Left forelimb (tissue), 1 donor: Measurements from ENCODE around the gene CSRP3.
A peak's percentile ranks its signal among the peaks of the same experiment; 100 is the strongest.

ENCODE experiments used
- DNase-seq: peaks from one replicate; pipeline ENCODE4 v3.0.0-alpha.2; 2018; ENCODE audit warnings: low spot score

Gene CSRP3

DNA sequence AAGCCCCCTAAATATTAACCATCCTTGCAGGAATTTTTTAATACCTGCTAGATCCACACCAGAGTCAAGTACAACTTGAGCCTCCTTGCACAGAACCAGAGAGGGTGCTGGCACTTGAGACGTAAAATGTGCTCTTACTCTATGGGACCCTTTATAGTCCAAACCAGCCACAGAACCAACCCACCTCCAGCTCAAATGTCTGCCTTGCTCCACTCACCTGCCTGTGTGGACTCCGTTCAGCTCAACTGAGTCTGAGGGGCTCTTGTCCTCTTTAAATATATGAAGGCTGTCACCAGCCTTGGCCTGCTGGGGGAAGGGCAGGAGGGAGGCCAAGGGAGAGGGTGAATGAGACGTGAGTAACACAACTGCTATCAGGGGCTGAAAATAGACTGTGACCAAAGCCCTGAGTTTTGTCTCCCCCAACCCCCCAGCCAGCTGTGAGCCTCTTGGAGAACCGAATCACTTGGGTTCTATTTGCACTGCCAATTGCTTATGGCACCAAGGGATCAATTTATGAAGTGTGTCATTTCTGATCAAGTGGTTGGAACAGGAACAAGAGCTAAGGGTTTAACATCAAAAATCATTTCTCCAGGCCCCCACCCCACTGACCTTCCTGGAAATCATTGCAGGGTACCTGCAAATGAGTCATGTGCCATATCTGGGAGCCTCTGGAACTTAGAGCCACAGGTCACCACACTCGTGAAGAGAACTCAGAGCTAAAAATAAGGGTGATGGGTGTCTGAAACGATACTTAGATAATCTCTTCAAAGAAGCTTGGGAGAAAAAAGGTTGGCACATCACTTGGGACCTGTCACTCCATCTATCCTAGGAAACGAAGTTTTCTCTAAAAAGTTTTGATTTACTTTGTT is at the start of gene CSRP3:
TSS of gene CSRP3 (minus strand) at position 247 of the 869 bp plus-strand sequence. CDS start 9,535 bp downstream, outside the sequence.
- DNase-seq = no peak

DNA sequence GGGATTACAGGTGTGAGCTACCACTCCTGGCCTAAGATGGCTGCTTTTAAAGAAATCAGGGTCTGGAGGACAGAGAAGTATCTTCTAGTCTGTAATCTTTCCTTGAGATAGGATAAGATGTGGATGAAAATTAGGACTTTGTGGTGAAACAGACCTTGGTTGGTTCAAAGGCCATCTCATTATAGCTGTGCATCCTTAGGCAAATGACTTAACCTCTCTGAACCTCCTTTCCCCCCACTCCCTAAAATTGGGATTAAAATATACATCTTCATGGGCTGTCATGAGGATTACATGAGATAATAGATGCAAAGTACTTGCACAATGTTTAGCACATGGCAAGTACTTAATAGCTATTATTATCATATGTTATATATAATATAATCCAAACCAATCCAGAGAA is 49.8 kb upstream of the CSRP3 start:
- DNase-seq = no peak

DNA sequence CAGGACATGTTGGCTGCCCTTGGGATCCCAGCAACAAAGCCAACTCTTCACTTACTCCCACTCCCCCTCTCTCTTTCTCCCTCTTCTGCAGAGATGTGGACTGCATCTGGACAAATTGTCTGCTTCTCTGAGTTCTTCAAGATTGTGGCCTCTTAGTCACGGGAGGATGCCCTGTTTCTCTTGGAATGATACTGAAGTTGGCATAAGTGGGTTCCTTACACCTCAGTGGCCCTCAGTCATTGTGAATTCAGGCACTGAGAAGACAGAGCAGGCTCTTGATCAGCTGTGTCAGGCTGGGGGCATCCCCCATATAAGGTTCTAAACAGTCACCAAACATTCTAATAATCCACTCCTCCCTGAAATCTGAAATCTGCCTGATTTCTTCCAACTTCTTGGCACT is 45.0 kb upstream of the CSRP3 start:
- DNase-seq = no peak

DNA sequence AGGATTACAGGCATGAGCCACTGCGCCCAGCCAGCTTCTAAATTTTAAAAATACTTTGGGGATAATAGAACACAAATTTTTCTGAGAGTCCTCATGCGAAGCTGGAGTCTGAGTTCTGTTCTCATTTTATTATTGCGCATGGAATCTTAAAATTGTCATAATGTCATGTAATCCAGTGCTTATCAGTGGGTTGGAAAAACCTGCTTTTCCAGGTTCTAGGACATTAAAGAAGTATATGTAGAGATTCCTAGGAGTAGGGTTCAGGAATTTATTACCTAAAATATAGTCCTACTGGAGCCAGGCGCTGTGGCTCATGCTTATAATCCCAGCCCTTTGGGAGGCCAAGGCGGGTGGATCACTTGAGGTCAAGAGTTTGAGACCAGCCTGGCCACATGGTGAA is 43.6 kb upstream of the CSRP3 start:
- no peak for DNase-seq

DNA sequence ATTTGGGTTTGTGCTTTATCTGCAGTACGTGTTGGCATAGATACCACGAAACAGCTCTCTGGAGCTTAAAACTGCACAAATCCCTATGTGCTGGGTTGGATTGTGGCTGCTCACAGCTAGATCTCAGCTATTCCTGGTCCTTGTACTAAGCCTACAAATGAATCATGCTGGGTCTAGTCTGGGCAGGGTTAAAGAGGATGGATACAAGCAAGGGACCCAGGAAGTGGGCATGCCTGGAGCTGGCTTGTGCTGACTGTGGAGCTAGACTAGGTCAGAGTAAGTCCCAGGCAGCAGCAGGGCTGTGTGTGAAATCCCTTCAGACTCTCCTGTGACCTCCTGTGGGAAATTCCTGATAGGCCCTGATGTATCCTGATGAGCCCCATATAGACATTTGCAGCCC is 42.8 kb upstream of the CSRP3 start:
- no peak for DNase-seq

DNA sequence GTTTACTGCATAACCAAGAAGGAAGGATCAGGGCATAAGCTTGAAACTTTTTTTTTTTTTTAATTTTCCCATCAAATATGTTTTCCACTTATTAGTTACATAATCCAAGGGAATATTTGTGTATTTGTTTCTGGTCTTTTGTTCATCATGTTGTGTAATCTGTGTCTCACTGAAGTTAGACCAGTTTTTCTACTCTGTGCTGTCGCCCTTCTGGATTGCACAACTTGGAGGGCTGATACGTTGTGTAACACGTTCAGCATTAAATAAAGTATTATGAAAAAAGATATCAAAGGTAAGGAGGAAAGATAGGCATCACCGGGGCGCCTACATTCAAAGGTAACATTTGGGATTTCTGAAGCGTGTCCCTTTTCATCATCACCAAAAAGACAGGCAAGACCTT is 42.3 kb upstream of the CSRP3 start:
- no peak for DNase-seq

DNA sequence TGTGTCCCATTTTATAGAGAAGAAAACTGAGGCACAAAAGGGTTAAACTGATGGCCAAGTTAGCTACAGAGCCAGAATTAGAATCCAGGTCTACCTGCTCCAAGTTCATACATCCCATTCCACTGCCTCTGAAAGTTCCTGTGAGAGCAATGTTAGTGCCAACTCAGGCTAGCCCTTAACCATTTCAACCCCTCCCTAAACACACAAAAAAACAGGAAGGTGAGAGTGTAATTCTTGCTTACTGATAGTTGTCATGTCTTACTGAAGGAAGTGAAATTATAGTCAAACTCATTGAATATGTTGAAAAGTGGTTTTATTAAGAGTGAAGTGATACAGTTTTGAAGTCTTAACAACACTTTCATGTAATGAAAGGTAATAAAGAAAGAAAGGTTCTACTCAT is 41.8 kb upstream of the CSRP3 start:
- DNase-seq = no peak

DNA sequence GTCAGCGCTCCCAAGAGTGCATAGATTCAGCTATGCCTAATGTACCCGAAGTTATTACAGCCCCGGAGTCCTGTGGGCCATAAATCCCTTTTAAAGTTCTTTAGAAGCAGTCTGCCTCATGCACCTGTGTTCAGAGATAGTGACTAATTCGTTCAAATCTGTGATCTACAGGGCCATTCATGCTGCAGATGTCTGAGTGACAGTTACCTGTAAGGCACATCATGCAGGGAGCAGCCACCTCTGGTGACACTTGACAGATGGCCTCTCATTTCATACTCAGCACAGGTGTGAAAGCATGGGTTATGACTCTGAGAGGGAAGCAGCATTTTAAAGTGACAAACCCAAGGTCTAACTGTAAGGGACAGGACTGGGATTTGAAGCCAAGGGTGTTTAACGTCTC is 41.4 kb upstream of the CSRP3 start:
- no peak for DNase-seq

DNA sequence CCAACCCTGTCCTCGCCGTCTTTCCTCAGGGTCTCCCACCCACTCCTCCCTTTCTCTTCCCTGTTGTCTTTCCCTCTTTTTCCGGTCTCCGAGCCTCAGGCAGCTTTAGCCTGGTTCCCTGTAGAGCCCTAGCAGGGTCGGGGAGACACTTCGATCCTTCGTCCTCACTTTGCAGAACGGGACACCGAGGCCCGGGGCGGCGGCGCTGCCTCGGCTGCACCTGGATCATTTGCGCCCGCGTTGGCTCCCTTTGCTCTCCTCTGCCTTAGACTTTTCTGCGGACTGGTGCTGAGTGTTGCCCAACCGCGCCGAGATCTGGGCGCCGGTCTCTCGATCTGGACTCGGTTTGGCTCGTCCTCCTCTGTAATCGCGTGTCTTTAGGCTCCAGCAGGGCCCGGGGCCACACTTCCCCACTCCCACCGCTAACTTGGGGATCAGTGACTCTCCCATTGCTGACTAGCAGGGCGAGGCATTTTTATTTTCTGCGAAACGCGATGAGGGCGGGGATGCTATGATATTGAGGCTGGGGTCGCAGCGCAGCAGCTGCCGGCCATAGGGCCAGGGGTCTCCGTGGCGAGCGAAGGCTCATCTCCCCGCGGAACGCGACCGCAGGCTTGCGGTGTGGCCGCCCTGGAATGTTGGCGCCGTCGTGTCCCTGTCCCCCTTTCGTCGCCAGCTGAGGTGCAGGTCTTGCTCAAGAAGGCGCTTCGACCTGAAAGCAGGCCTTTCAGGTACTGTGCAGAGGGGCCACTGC is 40.6 kb upstream of the CSRP3 start:
- no peak for DNase-seq

DNA sequence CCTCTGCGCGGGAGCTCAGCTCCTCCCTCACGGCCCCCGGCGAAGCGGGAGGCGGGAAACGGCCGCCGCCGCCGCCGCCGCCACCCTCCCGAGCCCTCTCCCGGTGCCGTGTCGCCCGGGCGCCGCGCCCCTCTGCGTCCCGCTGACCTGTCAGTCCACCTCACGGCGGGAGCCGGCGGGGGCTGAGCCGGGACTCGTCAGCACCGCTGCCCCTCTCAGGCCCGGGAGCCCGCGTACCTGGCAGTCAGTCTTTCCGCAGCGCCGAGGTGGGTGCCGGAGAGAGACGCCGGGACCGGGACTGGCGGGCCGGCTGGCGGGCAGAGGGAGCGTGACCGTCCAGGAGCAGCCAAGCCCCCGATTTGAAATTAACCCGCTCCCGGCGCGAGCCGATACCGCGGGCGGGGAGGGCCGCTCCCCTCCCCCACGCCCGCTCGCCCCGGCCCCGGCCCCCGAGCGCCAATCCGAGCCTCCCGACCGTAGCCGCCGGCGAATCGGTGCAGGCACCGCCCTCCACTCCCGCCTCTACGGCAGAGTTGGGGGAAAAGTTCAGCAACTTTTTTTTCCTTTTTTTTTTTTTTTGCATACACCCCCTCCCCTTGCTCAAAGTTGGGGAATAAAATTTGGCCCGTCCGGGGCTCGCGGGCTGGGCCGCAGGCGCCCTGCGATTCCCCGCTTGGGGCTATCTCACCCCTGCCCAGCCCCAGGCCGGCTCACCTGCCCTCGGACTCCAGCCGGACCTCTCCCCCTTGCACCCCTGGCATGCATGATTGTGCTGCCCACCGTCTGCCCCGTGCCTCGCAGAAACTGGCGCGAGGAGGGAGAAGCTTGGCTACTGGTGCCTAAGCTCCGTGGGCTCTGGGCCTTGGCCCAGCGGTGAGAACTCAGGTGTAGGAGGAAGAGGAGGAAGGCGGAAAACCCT is 39.7 kb upstream of the CSRP3 start:
- DNase-seq = no peak

DNA sequence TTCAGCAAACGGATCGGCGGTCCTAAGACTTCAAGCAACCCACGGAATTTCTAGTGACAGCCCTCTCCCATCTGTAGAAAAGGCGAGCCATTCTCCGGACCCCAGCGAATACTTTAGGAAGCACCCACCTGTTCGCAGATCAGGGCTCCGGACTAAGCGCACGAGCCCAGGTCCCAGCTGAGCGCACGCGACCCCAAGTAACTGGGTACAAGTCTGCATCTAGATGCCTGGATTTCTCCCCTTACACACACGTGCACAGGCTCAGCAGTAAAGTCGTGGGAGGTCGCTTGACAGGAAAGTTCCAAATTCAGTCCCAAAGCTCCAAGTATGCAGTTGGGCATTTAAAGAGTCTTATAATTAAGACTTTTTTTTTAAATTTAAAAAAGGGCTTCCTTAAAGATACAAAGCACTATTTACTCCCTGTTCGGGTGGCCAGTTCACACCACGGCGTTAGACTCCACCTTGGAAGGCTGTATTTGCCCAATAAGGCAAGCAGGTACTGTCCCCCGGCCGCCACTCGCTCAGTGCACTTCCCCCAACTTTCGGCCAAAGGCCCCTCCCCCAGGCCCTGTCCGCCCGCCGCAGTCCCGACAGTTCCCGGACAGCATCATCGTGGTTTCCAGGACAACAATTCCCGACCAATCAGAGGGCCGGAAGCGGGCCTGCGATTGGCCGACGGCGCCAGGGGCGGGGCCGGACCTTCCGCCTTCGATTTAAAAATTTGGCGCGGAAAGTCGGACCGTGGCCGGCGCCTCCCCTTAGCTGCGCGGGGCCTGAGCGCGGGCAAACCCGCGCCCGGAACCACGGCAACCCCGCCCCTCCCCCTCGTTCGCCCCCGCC is 38.9 kb upstream of the CSRP3 start, which contains the start of gene E2F8:
TSS of gene E2F8 (minus strand) at position 526 of the 840 bp plus-strand sequence. CDS start 824 bp downstream, outside the sequence.
- DNase-seq = peak; percentile 96

DNA sequence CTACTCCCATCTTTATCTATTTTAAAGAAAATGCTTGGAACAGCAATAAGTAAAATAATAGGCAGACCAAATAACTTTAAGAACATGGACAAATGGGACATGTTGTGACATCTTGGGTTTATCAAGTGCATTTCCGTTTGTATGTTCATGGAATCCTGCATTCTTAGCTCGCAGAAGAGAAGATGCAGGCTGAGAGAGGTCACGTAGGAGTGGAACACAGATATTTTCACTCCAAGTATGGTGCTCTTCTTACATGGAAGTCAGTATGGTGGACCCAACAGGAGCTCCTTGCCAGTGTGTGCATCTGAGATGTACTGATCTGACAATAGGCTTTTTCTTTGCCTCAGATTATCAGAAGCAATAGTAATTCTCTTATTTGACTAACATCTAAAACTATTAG is 37.3 kb upstream of the CSRP3 start:
- DNase-seq = no peak

DNA sequence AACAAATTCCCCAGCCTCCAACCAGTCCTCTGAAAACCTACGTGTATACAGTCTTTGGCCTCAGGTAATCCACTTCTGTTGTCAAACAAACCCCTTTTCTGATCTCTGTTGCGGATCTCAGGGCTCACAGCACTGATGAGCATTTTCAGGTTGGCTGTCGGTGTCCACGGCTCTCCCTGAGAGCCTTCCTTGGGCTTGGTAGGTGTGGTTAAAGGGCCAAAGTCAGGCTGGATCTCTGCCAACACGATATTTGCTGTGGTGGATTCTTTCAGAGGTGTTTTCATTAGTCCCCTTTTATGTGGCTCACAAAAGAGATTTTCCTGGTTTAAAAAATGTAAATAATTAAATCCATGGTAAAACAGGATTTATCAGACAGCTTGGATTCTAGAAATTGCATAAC is 36.0 kb upstream of the CSRP3 start:
- DNase-seq = no peak

DNA sequence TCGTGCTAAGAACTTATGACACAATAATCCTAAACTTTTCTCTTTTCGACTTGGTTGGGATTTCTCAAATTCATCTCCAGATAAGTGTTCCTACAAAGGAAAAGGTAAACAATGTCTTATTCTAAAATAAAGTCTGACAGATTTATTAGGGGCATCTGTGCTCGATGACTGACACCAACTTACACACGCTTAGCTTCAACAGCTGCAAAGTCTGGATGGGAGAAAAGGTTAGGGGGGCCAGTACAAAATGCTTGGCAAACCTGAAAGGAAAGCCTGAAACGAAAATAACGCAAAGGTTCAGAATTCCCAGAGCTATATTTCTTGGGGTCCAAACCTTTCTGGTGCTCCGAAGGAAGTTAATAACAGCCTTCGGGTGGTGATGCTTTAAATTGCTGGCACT is 35.6 kb upstream of the CSRP3 start:
- DNase-seq = no peak

DNA sequence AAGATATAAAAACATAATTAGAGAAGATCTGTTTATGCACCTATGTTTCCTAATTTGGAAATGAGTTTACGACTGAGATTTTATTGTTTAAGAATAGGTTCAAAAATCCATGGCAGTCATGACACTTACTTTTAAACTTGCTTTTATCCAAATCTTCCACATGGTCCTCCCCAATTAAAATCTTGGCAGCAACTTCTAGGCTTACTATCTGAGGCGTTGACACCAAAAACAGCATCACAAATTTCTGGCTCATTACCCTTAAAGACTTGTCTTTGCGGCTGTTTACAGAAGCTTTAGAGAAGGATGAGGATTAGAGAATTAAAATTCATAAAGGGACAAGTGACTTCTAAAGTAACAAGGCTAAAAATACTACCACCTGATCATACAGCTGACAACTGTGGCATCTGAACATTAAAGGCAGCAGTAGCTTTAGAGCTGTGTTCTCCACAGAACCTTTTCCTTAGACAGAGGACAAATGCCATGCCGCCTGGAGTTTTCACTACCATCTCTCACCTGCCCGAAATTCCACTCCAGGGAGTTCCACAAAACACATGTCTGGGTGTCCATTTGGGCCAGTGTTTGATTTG is 32.5 kb upstream of the CSRP3 start:
- no peak for DNase-seq

DNA sequence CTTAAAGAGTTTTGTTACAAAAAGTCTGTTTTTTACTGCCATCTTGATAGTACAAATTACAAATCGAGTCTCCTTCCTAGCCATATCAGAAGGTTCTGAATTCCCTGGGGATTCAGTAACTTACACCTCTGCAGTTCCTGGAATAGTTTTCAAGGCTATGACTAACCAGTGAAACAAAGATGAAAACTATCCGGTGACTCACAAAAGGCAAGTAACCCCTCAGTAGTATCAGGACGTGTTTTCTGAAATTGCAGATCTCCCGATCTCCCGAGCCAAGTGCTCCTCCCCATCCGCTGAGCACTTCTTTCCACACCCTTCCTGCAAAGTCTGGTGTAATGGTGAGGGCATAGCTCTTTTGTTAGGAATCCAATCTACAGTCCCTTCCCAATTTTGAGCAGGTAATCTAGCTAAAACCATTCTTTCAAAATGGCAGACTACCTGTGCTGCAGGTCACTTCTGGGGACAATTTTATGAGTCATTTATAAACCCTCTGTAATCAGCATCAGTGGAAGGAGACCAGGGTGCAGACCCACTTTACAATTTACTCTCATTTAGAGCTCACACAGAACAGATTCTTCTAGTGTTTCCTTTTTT is 31.2 kb upstream of the CSRP3 start:
- DNase-seq = no peak

DNA sequence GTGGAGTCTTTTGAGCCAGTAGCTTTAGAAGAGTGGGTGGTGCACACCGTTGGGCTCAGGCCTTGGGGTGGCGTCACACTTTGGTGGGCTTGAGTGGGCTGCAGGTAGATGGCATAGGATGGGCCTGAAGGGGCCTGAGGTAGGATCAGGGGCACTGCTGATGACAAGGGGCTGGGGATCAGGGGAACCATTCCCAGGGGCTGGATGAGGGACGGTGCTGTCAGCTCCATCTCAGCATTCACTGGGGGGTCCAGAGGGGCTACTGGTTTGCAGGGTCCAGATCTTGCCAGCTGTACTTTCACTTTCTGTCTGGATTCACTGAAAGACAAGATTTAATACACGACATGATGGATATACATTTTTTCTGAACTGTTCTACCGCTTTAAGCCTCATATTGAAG is 27.9 kb upstream of the CSRP3 start:
- DNase-seq = no peak

DNA sequence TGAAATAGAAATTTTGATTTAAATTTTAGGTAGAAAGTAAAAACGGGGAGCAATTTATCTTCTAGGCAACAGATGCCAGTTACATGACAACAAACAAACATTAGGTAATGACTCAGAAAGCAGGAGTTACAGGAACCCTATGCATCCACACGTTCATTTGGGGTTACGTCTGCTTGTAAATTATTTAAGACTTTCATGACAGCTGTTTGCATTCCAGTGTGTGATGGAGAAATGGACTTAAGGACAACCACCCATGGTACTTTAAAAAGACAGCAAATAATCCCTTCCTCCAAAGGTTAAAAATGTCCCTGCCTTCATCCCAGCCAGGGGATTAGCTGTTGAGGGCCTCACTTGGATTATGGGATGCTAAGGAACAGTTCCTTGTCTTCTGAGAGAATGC is 27.2 kb upstream of the CSRP3 start:
- no peak for DNase-seq

DNA sequence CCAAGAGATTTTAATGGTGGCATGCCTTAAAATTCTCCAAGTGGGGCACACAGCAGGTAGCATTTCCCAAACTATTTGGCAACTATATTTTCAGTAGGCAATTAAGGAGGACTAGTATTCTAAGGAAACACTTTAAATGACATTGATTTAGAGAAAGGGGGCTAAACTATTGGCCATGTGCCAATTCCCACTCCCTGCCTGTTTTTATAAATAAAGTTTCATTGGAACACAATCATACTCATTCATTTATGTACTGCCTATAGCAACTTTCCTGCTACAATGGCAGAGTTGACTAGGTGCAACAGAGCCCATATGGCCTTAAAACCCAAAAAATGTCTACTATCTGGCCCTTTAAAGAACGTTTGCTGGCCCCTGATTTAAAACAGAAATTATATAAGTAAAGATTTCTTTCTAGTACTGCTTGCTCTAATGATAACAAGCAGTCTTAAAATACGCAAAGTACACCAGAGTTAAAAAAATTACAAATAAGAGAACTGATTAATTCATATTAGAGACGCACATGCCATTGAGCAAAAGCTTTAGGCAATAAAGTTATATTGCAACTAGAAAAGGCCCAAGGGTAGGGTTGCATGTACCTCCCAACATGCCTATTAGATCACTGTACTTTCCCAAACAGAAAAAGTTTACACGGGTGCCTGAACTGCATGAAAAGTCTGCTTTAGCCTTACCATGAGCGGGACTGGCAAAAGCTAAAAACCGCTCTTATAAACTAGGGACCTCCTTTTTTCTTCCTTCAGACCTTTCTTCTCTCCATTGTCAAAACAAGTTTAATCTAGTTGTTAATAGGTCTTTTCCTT is 24.8 kb upstream of the CSRP3 start:
- no peak for DNase-seq

DNA sequence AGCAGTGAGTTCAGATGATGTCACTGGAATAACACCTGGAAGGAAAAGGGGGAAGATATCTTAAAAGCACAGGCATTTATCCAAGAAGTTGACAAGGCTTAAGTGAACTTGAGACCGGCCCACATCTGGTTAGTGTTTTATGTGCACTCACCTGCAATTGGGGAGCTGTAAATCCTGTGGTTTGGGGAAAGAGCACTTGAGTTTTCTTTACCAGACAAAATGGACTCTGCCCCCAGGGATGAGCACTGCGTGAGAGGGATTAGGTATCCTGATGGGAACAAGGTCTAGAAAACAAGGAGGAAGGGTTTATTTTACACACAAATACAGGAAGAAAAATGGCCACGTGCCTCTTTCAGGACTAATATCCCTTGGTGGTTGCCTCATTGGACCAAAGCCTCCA is 23.8 kb upstream of the CSRP3 start:
- DNase-seq = no peak
